ENCODE data around the gene UTS2R.

DNA sequence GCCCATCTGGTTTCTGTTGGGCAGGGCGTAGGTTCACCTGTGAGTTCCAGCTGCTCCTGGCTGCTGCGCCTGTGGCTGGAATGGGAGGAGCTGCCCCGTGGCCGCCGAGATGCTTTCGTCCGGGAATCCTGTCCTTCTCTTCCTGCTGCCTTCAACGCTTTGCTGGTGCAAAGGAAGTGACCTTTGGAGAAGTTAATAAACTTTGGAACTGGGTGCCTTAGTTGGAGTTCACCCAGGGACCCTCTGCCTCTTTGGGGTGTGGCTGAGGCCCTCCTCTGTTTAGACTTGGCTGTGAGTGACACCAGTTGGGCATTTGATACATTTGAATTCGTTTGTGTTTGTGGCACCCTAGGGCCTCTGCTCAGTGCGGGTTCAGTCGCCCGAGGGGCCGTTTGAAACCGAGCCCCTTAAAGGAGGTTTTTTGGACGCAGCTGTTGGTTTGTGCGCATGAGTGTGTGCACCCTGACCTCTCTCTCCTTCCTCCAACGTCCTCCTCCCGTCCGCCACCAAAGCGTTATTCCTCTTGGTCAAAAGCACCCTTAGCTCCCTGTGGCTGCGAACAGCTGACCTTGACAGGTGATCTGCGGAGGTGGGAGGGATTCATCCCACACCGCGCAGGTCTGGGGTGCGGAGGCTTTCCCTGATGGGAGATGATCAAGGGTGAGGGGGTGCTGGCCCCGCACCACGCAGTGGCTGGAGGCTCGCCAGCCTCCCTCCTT lies 29.0 kb upstream of the UTS2R start:
- TF ChIP-seq POLR2A (IDR thresholded peaks at IDR 0.05; ENCODE audit: low read length) = no peak
- TF ChIP-seq GATA1 (IDR thresholded peaks at IDR 0.05; ENCODE audit: low read depth, low read length) = no peak

Measured in erythroblast (primary cell).